NCI-H510A treated with DMSO at 0.1 percent for 48 hours (cell line): ENCODE measurements around the gene KRT83.
"Not testable (repeated sequence)": the region's sequence is repeated elsewhere in the genome, so short reads cannot be mapped to it uniquely, and the experiment has no call there.

Experiments used
- DNase-seq: peaks from one replicate; lab custom pipeline; 2025; lab: John Stamatoyannopoulos, UW

KRT83 gene

GRCh38 chr12:52331833-52332232 lies 10.6 kb upstream of the KRT83 start:
- no peak for DNase-seq

GRCh38 chr12:52331039-52331438 lies 9.8 kb upstream of the KRT83 start:
- no peak for DNase-seq

GRCh38 chr12:52327830-52328500 lies 6.8 kb upstream of the KRT83 start:
- DNase-seq = no peak

GRCh38 chr12:52327052-52327829 lies 6.0 kb upstream of the KRT83 start:
- peak; percentile 93 for DNase-seq

GRCh38 chr12:52324153-52324444 lies 2.9 kb upstream of the KRT83 start:
- no peak for DNase-seq

- DNase-seq = no peak
Observed at GRCh38 chr12:52323416-52324152, 2.4 kb upstream of the KRT83 start.

GRCh38 chr12:52323001-52323400 lies 1.8 kb upstream of the KRT83 start:
- no peak for DNase-seq

- DNase-seq = no peak
Observed at GRCh38 chr12:52322069-52322468, 871 bp upstream of the KRT83 start.

- no peak for DNase-seq
Observed at GRCh38 chr12:52321418-52321817, 220 bp upstream of the KRT83 start.

- DNase-seq = peak; percentile 43
Observed at GRCh38 chr12:52319097-52319496, 2.1 kb downstream of the KRT83 start.

- DNase-seq = no peak
Observed at GRCh38 chr12:52318241-52318990, 2.8 kb downstream of the KRT83 start.

- no peak for DNase-seq
Observed at GRCh38 chr12:52317468-52318052, 3.6 kb downstream of the KRT83 start.

- no peak for DNase-seq
Observed at GRCh38 chr12:52316701-52317100, 4.5 kb downstream of the KRT83 start.

- no peak for DNase-seq
Observed at GRCh38 chr12:52316290-52316689, 4.9 kb downstream of the KRT83 start.

GRCh38 chr12:52315721-52316120 lies 5.5 kb downstream of the KRT83 start:
- DNase-seq = not testable (repeated sequence)

GRCh38 chr12:52314511-52314910 lies 6.7 kb downstream of the KRT83 start:
- DNase-seq = no peak

GRCh38 chr12:52313926-52314325 lies 7.3 kb downstream of the KRT83 start:
- no peak for DNase-seq

- DNase-seq = no peak
Observed at GRCh38 chr12:52313461-52313860, 7.7 kb downstream of the KRT83 start.

- DNase-seq = no peak
Observed at GRCh38 chr12:52312086-52312485, 9.1 kb downstream of the KRT83 start.

GRCh38 chr12:52311285-52311648 lies 9.9 kb downstream of the KRT83 start:
- DNase-seq = no peak

- DNase-seq = no peak
Observed at GRCh38 chr12:52310622-52311284, 10.4 kb downstream of the KRT83 start.
